ENCODE measurements around the gene PITPNC1.

The PITPNC1 gene

GRCh38 chr17:67503739-67504138 lies 126.7 kb downstream of the PITPNC1 start:
- Histone ChIP-seq H3K23ac (ENCODE audit: low read length) (no peak overlapping the region), H3K4me1 (ENCODE audit: control insufficient read depth in 1 of 2, insufficient read depth in 2 of 2, low read length in 2 of 2) (peaks cover 0 to 2% of the 10 kb centered on the region in 2 experiments), H3K18ac (ENCODE audit: low read length) (no peak overlapping the region), H3K27ac (ENCODE audit: low read depth, low read length) (no peak overlapping the region), H2AFZ (ENCODE audit: insufficient read depth, low read length, poor library complexity) (no peak overlapping the region), H3K79me2 (ENCODE audit: control insufficient read depth, insufficient read depth, low read length, poor library complexity) (no peaks in the 10 kb centered on the region), H3K4ac (ENCODE audit: low read depth, low read length) (no peak overlapping the region), H3K9ac (ENCODE audit: low read length) (no peak overlapping the region), H3K79me1 (ENCODE audit: low read length) (no peaks in the 10 kb centered on the region), H2AK5ac (ENCODE audit: low read length) (no peak overlapping the region), H2BK120ac (ENCODE audit: insufficient read depth, low read length, poor library complexity) (no peak overlapping the region), H3K14ac (ENCODE audit: low read length) (no peak overlapping the region), H4K12ac (ENCODE audit: low read depth, low read length) (no peak overlapping the region), H3K36me3 (ENCODE audit: control insufficient read depth in 1 of 2, insufficient read depth in 2 of 2, low read length in 2 of 2) (no peaks in the 10 kb centered on the region), H4K8ac (ENCODE audit: low read depth, low read length) (no peak overlapping the region), H3K9me3 (ENCODE audit: insufficient read depth, low read depth, low read length) (no peaks in the 10 kb centered on the region), H4K91ac (ENCODE audit: low read depth, low read length) (no peak overlapping the region), H3K4me3 (ENCODE audit: low read depth, low read length) (no peak overlapping the region), H2BK12ac (ENCODE audit: low read length) (no peak overlapping the region), H3K4me2 (ENCODE audit: low read length) (no peak overlapping the region), H2BK5ac (ENCODE audit: low read depth, low read length, poor library complexity) (no peak overlapping the region), H3K27me3 (ENCODE audit: insufficient read depth, low read length) (no peaks in the 10 kb centered on the region)
- DNase-seq = no peak
- WGBS (ENCODE audit: extremely low coverage, insufficient coverage, insufficient read length) = no CpG with 5 or more reads among the region's 2 CpGs

GRCh38 chr17:67504182-67504581 lies 127.1 kb downstream of the PITPNC1 start:
- Histone ChIP-seq H4K12ac (ENCODE audit: low read depth, low read length) (no peak overlapping the region), H3K23ac (ENCODE audit: low read length) (no peak overlapping the region), H3K9me3 (ENCODE audit: insufficient read depth, low read depth, low read length) (no peaks in the 10 kb centered on the region), H2BK120ac (ENCODE audit: insufficient read depth, low read length, poor library complexity) (no peak overlapping the region), H3K27ac (ENCODE audit: low read depth, low read length) (no peak overlapping the region), H3K27me3 (ENCODE audit: insufficient read depth, low read length) (no peaks in the 10 kb centered on the region), H2BK12ac (ENCODE audit: low read length) (no peak overlapping the region), H3K36me3 (ENCODE audit: control insufficient read depth in 1 of 2, insufficient read depth in 2 of 2, low read length in 2 of 2) (no peaks in the 10 kb centered on the region), H3K14ac (ENCODE audit: low read length) (no peak overlapping the region), H3K4ac (ENCODE audit: low read depth, low read length) (no peak overlapping the region), H4K91ac (ENCODE audit: low read depth, low read length) (no peak overlapping the region), H3K4me1 (ENCODE audit: control insufficient read depth in 1 of 2, insufficient read depth in 2 of 2, low read length in 2 of 2) (peaks cover 0 to 2% of the 10 kb centered on the region in 2 experiments), H3K4me2 (ENCODE audit: low read length) (no peak overlapping the region), H2AK5ac (ENCODE audit: low read length) (no peak overlapping the region), H3K79me1 (ENCODE audit: low read length) (no peaks in the 10 kb centered on the region), H3K79me2 (ENCODE audit: control insufficient read depth, insufficient read depth, low read length, poor library complexity) (no peaks in the 10 kb centered on the region), H2AFZ (ENCODE audit: insufficient read depth, low read length, poor library complexity) (no peak overlapping the region), H2BK5ac (ENCODE audit: low read depth, low read length, poor library complexity) (no peak overlapping the region), H3K18ac (ENCODE audit: low read length) (no peak overlapping the region), H3K4me3 (ENCODE audit: low read depth, low read length) (no peak overlapping the region), H4K8ac (ENCODE audit: low read depth, low read length) (no peak overlapping the region), H3K9ac (ENCODE audit: low read length) (no peak overlapping the region)
- WGBS (ENCODE audit: extremely low coverage, insufficient coverage, insufficient read length) = no CpG with 5 or more reads among the region's 2 CpGs
- peak; percentile 35 to 79 for DNase-seq

- Histone ChIP-seq H3K18ac (ENCODE audit: low read length) (no peak overlapping the region), H2BK120ac (ENCODE audit: insufficient read depth, low read length, poor library complexity) (no peak overlapping the region), H4K12ac (ENCODE audit: low read depth, low read length) (no peak overlapping the region), H3K79me1 (ENCODE audit: low read length) (no peaks in the 10 kb centered on the region), H2AFZ (ENCODE audit: insufficient read depth, low read length, poor library complexity) (no peak overlapping the region), H3K27me3 (ENCODE audit: insufficient read depth, low read length) (no peaks in the 10 kb centered on the region), H3K4me3 (ENCODE audit: low read depth, low read length) (no peak overlapping the region), H3K4ac (ENCODE audit: low read depth, low read length) (no peak overlapping the region), H3K27ac (ENCODE audit: low read depth, low read length) (no peak overlapping the region), H4K8ac (ENCODE audit: low read depth, low read length) (no peak overlapping the region), H3K4me2 (ENCODE audit: low read length) (no peak overlapping the region), H4K91ac (ENCODE audit: low read depth, low read length) (no peak overlapping the region), H2BK5ac (ENCODE audit: low read depth, low read length, poor library complexity) (no peak overlapping the region), H3K4me1 (ENCODE audit: control insufficient read depth in 1 of 2, insufficient read depth in 2 of 2, low read length in 2 of 2) (peaks cover 3 to 5% of the 10 kb centered on the region in 2 experiments), H3K14ac (ENCODE audit: low read length) (no peak overlapping the region), H3K9ac (ENCODE audit: low read length) (no peak overlapping the region), H2BK12ac (ENCODE audit: low read length) (no peak overlapping the region), H3K9me3 (ENCODE audit: insufficient read depth, low read depth, low read length) (no peaks in the 10 kb centered on the region), H3K79me2 (ENCODE audit: control insufficient read depth, insufficient read depth, low read length, poor library complexity) (no peaks in the 10 kb centered on the region), H3K36me3 (ENCODE audit: control insufficient read depth in 1 of 2, insufficient read depth in 2 of 2, low read length in 2 of 2) (no peaks in the 10 kb centered on the region), H2AK5ac (ENCODE audit: low read length) (no peak overlapping the region), H3K23ac (ENCODE audit: low read length) (no peak overlapping the region)
- WGBS (ENCODE audit: extremely low coverage, insufficient coverage, insufficient read length) = no CpG with 5 or more reads among the region's 8 CpGs
- peak; percentile 69 to 84 for DNase-seq
These were observed 129.9 kb downstream of the PITPNC1 start for GRCh38 chr17:67506966-67507365.

GRCh38 chr17:67509390-67510287 lies 132.6 kb downstream of the PITPNC1 start:
- no peaks in the 10 kb centered on the region for H3K9me3 ChIP-seq (ENCODE audit: insufficient read depth, low read depth, low read length)
- no peak overlapping the region for H2AK5ac ChIP-seq (ENCODE audit: low read length)
- peak; percentile 88 to 90 for DNase-seq
- no peak overlapping the region for H2BK5ac ChIP-seq (ENCODE audit: low read depth, low read length, poor library complexity)
- H2BK12ac ChIP-seq (ENCODE audit: low read length) = no peak overlapping the region
- no peak overlapping the region for H4K91ac ChIP-seq (ENCODE audit: low read depth, low read length)
- no peaks in the 10 kb centered on the region for H3K79me1 ChIP-seq (ENCODE audit: low read length)
- no peak overlapping the region for H3K14ac ChIP-seq (ENCODE audit: low read length)
- no peak overlapping the region for H2AFZ ChIP-seq (ENCODE audit: insufficient read depth, low read length, poor library complexity)
- peaks cover 3% of the 10 kb centered on the region in 2 experiments for H3K4me1 ChIP-seq (ENCODE audit: control insufficient read depth in 1 of 2, insufficient read depth in 2 of 2, low read length in 2 of 2)
- no CpG with 5 or more reads among the region's 10 CpGs for WGBS (ENCODE audit: extremely low coverage, insufficient coverage, insufficient read length)
- no peak overlapping the region for H3K4me2 ChIP-seq (ENCODE audit: low read length)
- no peak overlapping the region for H3K23ac ChIP-seq (ENCODE audit: low read length)
- no peaks in the 10 kb centered on the region for H3K79me2 ChIP-seq (ENCODE audit: control insufficient read depth, insufficient read depth, low read length, poor library complexity)
- no peak overlapping the region for H4K8ac ChIP-seq (ENCODE audit: low read depth, low read length)
- no peak overlapping the region for H3K27ac ChIP-seq (ENCODE audit: low read depth, low read length)
- no peak overlapping the region for H3K4me3 ChIP-seq (ENCODE audit: low read depth, low read length)
- no peak overlapping the region for H2BK120ac ChIP-seq (ENCODE audit: insufficient read depth, low read length, poor library complexity)
- H3K27me3 ChIP-seq (ENCODE audit: insufficient read depth, low read length) = no peaks in the 10 kb centered on the region
- no peak overlapping the region for H3K18ac ChIP-seq (ENCODE audit: low read length)
- no peak overlapping the region for H3K4ac ChIP-seq (ENCODE audit: low read depth, low read length)
- no peak overlapping the region for H4K12ac ChIP-seq (ENCODE audit: low read depth, low read length)
- H3K9ac ChIP-seq (ENCODE audit: low read length) = no peak overlapping the region
- no peaks in the 10 kb centered on the region for H3K36me3 ChIP-seq (ENCODE audit: control insufficient read depth in 1 of 2, insufficient read depth in 2 of 2, low read length in 2 of 2)
